Activated CD8-positive, alpha-beta T cell treated with anti-CD3 and anti-CD28 coated beads for 36 hours (primary cell): ENCODE measurements around the gene NUBP2. TPM values are rescaled to one million over a fixed set of nuclear protein-coding genes. Genes with fewer than 3 reads are reported as not detected.

Experiments used
- ATAC-seq: fragments of 200-7000 bp; cut with Tn5 transposase; one replicate; pipeline ENCODE4 v1.10.0; 2021; ENCODE audit warnings: mild to moderate bottlenecking, moderate library complexity
- CTCF ChIA-PET: fragments of 350-600 bp; sonication (Branson Sonifier 250); formaldehyde crosslinking; loops from one replicate; lab custom pipeline; 2021; ENCODE audit warnings: antibody characterized with exemption; lab: Charles Lee
- POLR2A ChIA-PET: fragments of 350-600 bp; sonication (Branson Sonifier 250); formaldehyde crosslinking; loops from one replicate; lab custom pipeline; 2021; ENCODE audit warnings: antibody characterized with exemption; lab: Charles Lee
- DNase-seq: peaks from one replicate; pipeline ENCODE4 v3.0.0-alpha.2; 2020
- H3K27ac Mint-ChIP-seq: one replicate; pipeline ENCODE4 v1.8.0; 2021; ENCODE audit warnings: mild to moderate bottlenecking, mixed read lengths
- H3K27me3 Mint-ChIP-seq: one replicate; pipeline ENCODE4 v1.8.0; 2021; ENCODE audit warnings: mixed read lengths
- H3K36me3 Mint-ChIP-seq: one replicate; pipeline ENCODE4 v1.8.0; 2021; ENCODE audit warnings: low read depth, mixed read lengths
- H3K4me1 Mint-ChIP-seq: one replicate; pipeline ENCODE4 v1.8.0; 2021; ENCODE audit warnings: low read depth, mixed read lengths
- H3K4me3 Mint-ChIP-seq: one replicate; pipeline ENCODE4 v1.8.0; 2021; ENCODE audit warnings: mild to moderate bottlenecking, moderate library complexity, mixed read lengths
- H3K9me3 Mint-ChIP-seq: one replicate; pipeline ENCODE4 v1.8.0; 2021; ENCODE audit warnings: mixed read lengths
- intact Hi-C: fragments of 100-400 bp; cut with micrococcal nuclease; formaldehyde crosslinking; loops from one replicate; pipeline ENCODE4 v1.10.0; 2022
- total RNA-seq, 2 experiments: library from RNA; stranded (reverse); gene quantifications; one replicate each; pipeline ENCODE4 v1.2.3, GENCODE V29; 2021
- TF ChIP-seq, protein P1 (sequence below): fragments of 200-600 bp; IDR thresholded peaks from one replicate; pipeline ENCODE4 v1.8.0; 2022; ENCODE audit warnings: antibody characterized with exemption, mild to moderate bottlenecking

The NUBP2 gene
- total RNA-seq, 2 experiments from 2014 or later: 43.5 to 45.0 TPM

DNA sequence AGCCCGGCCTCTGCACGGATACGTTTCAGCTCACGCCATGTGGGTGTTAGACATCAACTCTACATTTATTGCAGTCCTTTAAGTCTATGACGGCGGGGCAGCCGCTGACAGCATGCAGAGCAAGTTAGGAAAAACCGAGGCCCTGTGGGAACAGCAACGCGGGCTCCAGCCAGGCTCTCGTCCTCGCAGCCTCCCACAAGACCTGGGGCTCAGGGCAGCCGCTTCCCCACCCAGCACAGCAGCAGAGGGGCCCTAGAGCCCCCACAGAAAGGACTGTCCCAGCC lies 6.1 kb upstream of the NUBP2 start:
- Mint-ChIP-seq H3K4me1 (peaks cover 17% of the 10 kb centered on the region), H3K27me3 (no peaks in the 10 kb centered on the region), H3K9me3 (no peaks in the 10 kb centered on the region), H3K36me3 (peaks cover 9% of the 10 kb centered on the region), H3K4me3 (no peak overlapping the region), H3K27ac (no peak overlapping the region)
- ChIA-PET POLR2A (no interaction called here), CTCF (no interaction called here)
- intact Hi-C loops: no loop called here
- no peak for DNase-seq
- no peak for ATAC-seq
- TF ChIP-seq, protein P1, sequence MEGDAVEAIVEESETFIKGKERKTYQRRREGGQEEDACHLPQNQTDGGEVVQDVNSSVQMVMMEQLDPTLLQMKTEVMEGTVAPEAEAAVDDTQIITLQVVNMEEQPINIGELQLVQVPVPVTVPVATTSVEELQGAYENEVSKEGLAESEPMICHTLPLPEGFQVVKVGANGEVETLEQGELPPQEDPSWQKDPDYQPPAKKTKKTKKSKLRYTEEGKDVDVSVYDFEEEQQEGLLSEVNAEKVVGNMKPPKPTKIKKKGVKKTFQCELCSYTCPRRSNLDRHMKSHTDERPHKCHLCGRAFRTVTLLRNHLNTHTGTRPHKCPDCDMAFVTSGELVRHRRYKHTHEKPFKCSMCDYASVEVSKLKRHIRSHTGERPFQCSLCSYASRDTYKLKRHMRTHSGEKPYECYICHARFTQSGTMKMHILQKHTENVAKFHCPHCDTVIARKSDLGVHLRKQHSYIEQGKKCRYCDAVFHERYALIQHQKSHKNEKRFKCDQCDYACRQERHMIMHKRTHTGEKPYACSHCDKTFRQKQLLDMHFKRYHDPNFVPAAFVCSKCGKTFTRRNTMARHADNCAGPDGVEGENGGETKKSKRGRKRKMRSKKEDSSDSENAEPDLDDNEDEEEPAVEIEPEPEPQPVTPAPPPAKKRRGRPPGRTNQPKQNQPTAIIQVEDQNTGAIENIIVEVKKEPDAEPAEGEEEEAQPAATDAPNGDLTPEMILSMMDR: no peak

DNA sequence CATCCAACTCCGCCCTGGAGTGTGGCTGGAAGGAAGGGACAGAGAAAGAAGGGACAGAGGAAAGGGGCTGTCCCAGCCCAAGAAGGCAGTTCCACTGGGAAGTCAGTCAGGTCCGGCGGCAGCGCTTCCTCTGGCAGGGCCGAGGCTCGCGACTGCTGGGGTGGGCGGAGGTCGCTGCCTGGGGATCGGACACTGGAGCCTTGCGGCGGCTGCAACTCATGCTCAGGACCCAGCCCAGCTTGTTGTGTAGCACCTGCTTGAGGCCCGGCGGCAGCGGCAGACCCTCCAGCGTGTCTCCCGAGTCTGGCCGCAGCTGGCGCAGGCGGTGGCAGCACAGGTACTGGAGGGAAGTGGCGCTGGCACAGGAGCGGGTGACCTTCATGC lies 5.8 kb upstream of the NUBP2 start:
- H3K36me3 Mint-ChIP-seq: peaks cover 6% of the 10 kb centered on the region
- H3K9me3 Mint-ChIP-seq: no peaks in the 10 kb centered on the region

DNA sequence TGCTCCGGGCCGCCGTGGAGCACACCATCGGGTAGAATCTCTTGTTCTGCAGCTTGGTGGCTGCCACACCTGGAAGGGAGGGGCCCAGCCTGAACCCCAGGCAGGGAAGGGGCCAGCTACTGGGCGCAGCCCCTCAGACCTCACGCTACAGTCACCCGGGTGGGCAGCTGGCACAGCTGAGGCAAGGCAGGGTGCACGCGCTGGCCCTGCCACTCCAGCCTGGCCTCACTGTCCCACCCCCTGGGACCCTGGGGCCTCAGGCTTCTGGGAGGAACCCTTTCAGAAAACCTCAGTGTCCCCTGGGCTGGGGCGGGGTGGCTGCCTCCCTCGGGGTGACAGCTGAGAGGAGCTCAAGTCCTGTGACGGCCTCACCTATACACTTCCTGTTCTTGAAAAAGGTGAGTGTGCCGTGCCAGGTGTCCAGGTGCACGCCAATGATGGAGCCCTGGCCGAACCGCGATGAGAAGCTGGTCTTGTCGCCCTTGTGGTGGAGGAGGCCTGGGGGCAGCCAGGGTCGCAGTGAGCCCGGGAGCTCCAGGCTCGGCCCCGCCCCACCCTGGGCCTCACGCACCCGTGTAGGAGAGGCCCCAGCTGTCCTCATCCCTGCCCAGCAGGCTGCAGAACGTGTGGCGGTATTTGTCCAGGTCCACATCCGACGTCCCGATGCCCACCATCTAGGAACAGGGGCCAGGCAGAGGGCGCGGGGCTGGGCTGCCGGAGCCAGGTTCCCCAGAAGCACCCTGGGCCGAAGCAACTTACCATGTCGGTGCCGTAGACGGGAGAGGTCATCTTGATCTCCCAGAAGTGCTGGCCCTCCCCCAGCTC lies 5.2 kb upstream of the NUBP2 start:
- Mint-ChIP-seq H3K9me3 (no peaks in the 10 kb centered on the region), H3K4me1 (peaks cover 17% of the 10 kb centered on the region), H3K27me3 (no peaks in the 10 kb centered on the region), H3K36me3 (no peaks in the 10 kb centered on the region), H3K27ac (no peak overlapping the region), H3K4me3 (no peak overlapping the region)
- intact Hi-C loops: no loop called here
- POLR2A ChIA-PET: interaction anchor here (0.6 to 1.1 kb wide), 2 partner anchors 9 to 23 kb away, joined by 3 read pairs; no protein-coding TSS in a partner anchor
- TF ChIP-seq, protein P1: no peak
- CTCF ChIA-PET: no interaction called here
- no peak for DNase-seq
- ATAC-seq: no peak

More for the DNA sequence above, 5.8 kb upstream of the NUBP2 start:
- TF ChIP-seq, protein P1: no peak
- ATAC-seq (no peak), DNase-seq (no peak)
- Mint-ChIP-seq H3K27me3 (no peaks in the 10 kb centered on the region), H3K4me1 (peaks cover 19% of the 10 kb centered on the region), H3K27ac (no peak overlapping the region), H3K4me3 (no peak overlapping the region)
- ChIA-PET CTCF (no interaction called here), POLR2A (interaction anchor here (0.6 to 1.1 kb wide), 2 partner anchors 8 to 22 kb away, joined by 3 read pairs; no protein-coding TSS in a partner anchor)
- intact Hi-C loops: no loop called here

DNA sequence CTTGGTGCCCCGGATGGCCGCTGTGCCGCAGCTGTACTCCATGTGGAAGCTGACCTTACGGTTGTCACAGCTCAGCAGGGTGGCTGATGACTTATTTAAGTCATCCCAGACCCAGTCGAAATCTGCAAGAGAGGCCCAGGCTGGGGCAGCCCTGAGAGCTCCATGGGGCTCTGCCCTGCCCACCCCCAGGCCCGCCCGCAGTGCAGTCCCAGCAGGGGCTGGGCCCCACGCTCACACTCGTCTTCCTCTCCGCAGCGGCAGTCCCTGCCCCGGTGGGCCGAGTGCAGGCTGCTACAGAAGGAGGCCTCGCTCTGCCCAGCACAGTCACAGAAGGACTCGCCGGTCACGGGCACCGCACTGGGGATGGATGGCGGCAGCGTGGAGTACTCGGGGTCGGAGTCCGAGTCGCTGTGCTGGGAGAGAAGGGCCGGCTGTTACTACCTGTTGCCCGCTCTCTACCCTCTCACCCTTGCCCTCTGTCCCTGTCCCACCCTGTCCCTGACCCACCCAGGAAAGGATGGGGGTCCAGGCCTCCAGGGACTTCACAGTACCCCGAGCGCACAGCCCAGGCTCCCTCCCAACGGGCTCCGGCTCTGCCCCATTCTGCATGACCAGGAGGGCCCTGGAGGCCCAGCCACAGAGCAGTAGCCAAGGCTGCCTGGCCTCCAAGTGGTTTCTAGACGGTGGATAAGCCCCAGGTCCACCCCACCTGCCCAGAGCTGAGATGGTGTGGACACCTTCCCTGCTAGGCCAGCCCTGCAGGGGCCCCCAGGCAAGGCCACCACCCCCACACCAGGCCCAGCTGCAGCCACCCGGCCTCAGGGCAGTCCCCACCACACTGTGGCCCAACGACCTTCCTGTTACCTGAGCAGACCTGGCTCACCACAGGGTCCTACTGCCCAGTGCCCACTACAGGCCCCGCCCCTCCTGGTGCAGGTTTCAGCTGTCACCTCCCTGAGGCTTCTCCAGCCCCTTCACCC lies 4.3 kb upstream of the NUBP2 start:
- H3K36me3 Mint-ChIP-seq: no peaks in the 10 kb centered on the region
- intact Hi-C loops: no loop called here

More for the DNA sequence above, 4.3 kb upstream of the NUBP2 start:
- Mint-ChIP-seq H3K27ac (no peak overlapping the region), H3K27me3 (no peaks in the 10 kb centered on the region), H3K4me3 (no peak overlapping the region), H3K4me1 (peaks cover 20% of the 10 kb centered on the region), H3K9me3 (no peaks in the 10 kb centered on the region)
- CTCF ChIA-PET: no interaction called here
- TF ChIP-seq, protein P1: no peak
- no peak for ATAC-seq
- POLR2A ChIA-PET: interaction anchor here (1.0 to 2.5 kb wide), 3 partner anchors 7 to 48 kb away, joined by 3 to 15 read pairs (median 4); partner anchors contain the start of genes EME2, FAHD1, HAGH and MRPS34
- DNase-seq: no peak
